NCI-H446 (cell line): ENCODE measurements around the gene RLN3.
"Not testable (repeated sequence)": the region's sequence is repeated elsewhere in the genome, so short reads cannot be mapped to it uniquely, and the experiment has no call there.

ENCODE experiments used
- DNase-seq, 2 experiments: peaks; one replicate each; lab custom pipeline; 2025; lab: John Stamatoyannopoulos, UW

RLN3 gene

DNA sequence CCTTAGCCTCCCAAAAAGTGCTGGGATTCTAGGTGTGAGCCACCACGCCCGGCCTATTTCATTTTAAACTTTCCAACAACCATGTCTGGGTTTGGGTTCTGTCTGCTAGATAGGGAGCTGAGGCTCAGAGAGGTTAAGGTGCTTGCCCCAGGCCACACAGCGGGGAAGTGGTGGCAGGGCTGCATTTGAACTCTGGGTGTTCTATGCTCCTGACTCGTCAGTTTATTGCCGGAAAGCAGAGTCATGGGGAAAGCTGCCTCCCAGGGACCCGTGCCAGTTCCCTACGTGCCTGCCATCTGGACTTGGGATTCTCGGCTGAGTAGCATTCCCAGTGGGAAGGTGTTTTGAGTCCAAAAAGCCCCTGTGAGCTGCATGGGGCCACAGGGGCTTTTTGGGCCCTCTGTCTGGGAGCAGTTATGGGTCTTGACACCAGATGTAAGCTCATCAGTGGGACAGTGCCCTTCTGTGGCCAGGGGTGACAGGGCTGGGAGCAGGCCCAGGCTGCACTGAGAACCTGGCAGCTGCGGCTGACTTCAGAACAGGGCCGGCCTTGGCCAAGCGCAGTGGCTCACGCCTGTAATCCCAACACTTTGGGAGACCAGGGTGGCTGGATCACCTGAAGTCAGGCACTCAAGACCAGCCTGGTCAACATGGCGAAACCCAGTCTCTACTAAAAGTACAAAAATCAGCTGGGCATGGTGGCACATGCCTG lies 32.8 kb upstream of the RLN3 start:
- peak; percentile 82 to 89 for DNase-seq

DNA sequence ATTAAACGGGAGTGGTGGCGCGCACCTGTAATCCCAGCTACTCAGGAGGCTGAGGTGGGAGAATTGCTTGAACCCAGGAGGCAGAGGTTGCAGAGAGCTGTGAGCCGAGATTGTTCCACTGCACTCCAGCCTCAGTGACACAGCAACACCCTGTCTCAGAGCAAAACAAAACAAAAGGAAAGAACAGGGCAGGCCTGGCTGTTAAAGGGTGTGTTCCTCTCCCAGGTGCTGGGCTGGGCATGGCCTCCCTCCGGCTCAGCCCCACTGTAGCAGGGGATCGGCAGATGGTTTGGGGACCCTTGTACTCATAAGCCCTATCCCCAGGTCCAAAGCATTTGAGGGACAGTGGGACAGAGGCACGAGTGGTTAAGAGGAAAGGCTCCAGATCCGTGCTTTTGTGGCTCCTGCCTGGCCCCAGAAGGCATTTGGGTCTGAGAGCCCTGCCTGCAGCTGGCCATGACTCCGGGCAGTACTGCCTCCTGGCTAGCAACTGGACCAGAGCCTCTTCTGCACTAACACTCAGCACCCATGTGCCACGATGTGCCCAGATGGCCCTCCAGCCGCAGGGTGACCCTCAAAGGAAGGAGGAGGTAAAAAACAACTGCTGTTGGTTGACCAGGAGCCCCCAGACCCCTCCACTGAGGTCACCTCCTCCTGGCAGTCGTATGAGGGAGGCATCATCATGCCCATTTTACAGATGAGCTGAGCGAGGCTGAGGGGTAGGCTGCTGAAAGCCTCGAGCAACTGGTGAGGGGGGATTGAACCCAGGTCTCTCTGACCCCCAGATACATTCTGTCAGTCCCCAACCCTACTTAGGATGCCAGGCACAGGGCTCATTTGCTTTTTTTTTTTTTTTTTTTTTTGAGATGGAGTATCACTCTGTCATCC lies 31.8 kb upstream of the RLN3 start:
- DNase-seq = no peak

DNA sequence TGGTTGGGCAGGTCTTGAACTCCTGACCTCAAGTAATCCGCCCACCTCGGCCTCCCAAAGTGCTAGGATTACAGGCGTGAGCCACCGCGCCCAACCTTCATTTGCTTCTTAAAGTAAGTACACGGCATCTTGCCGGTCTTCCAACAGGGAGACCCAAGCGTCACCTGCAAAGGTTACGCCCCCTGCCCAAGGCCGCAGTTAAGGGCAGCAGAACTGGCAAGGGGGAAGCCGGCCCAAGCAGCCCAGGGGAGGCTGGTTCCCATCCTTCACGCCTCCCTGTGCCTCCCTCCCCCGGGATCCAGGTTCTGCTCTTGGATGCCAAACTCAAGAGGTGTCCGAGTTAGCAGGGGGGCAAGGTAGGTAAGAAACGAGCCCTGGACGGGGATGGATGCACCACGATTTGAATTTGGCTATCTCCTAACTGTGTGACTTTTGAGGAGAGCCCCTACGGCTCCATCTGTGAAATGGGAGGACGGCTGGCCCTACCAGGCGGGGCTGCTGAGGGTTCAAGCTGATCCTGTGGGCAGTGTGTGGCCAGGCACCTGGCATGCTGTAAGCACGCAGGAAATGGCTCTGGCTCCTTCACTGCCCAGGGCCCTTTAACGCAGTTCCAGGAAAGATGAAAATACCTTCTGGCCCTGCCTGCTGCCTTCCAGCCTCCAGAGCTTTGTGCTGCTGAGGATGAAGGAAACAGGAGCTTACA lies 30.9 kb upstream of the RLN3 start:
- DNase-seq = no peak

DNA sequence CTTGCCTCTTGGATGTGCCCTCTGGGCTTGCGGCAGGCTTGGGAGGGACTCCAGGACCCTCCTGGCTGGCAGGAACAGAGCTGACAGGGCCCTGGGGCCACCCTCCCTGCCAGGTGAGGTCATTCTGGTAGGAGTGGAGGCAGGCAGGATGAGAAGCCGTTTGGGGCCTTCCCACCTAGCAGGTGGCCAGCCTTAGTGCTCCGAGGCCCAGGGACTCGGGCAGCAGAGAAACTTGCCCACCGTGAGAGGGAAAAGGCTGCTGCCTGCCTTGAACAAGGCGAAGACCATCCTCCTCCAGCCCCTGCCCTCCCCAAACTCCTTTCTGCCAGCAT lies 30.4 kb upstream of the RLN3 start:
- DNase-seq = no peak

DNA sequence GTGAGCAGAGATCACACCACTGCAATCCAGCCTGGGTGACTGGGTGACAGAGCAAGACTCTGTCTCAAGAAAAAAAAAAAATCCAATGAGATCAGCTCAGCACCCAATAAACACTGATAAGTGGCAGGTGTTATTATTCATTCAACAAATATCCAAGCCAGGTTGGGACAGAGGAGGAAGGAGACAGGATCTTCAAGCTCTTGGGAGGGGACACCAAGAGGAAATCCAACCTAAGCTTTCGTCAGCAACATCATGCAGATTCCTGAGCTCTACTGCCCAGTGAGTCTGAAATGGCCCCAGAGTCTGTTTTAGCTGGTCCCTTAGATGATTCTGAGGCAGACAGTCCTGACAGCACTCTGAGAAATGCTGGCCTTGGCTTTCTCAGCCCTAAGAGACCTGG lies 29.5 kb upstream of the RLN3 start:
- DNase-seq = no peak

DNA sequence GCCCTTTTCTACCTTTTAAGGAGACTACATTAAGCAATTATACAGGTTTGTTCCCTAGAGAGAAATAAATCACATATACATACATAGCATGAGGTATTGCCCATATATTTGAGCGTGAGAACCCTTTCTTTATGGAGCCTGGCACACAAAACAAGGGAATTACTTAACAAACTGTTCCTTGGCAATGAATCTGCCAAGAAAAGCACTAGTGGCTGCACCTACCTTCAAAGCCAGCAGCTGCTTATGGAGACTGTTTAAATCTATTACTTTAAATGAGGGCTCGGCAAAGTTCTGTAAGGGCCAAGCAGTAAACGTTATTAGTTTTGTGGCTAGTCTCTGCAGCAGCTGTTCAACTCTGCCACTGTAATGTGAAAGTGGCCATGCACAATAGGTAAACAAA lies 28.9 kb upstream of the RLN3 start:
- no peak for DNase-seq

DNA sequence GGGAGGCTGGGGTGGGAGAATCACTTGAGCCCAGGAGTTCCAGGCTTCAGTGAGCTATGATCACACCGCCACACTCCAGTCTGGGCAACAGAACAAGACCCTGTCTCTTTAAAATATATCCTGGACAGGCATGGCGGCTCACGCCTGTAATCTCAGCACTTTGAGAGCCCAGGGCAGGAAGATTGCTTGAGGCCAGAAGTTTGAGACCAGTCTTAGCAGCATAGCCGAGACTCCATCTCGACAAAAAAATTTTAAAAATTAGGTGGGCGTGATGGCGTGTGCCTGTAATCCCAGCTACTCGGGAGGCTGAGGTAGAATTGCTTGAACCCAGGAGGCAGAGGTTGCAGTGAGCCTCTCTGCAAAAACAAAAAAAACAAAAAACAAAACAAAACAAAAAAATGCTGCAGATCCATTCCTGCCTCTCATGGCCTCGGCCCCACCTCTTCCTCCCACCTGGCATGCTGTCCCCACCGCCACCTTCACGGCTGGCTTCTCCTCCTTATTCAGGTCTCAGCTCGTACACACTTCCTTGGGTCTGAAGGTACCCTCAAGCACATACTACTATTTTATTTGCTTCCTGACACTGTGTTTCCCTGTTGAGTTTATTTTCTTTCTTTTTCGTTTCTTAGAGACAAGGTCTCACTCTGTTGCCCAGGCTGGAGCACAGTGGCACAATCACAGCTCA lies 27.1 kb upstream of the RLN3 start:
- no peak for DNase-seq

DNA sequence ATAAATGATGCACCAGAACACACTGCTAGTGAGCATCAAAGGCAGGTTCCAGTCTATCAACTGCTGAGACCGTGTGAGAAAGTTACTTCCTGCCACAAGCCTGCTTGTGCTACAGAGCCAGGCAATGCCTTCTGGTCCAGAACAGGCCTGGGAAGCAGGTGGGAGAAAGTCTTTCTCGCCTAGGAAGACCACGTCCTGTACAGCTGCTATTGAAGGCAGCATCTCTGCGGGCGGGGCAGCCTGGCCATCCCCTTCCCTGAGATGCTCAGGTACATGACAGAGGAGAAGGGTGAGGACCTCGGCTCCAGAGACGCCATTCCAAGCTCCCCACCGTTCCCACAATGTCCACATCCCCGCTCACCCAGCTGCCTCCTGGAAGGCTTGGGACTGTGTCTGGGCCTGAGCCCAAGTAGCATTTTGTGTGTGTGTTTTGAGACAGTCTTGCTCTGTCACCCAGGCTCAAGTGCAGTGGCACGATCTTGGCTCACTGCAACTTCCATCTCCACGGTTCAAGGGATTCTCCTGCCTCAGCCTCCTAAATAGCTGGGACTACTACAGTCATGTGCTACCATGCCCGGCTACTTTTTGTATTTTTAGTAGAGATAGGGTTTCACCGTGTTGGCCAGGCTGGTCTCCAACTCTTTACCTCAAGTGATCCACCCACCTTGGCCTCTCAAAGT lies 25.2 kb upstream of the RLN3 start:
- DNase-seq = no peak

DNA sequence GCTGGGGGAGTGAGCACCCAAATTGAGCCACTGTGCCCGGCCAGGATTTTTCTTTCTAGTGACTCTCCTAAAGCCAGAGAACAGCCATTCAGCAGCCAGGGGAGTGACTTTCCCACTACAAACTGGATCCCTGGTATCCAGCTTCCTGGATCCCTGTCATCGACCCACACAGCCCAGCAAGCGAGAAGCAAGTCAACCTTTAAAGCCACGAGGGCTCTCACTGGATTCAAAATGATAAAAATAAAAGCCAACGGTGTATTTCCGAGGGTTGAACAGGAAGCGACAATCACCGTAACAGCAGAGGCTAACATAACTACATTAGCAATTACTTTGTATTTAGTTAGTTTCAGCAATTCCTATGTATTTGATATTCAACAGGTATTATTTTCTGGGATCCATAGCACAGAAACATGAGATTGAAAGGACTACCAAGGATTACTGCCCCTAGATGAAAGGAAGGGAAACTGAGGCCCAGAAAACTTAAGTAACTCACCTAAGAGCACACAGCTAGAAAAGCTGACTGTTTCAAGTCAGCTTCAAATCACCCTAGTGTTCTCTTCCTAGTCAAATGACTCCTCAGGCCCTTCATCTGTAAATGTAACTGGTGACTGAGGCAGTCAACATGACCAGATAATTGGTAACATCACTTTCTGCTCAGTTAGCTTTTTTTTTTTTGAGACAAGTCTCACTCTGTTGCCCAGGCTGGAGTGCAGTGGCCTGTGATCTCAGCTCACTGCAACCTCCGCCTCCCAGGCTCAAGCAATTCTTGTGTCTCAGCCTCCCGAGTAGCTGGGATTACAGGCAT lies 24.5 kb upstream of the RLN3 start:
- no peak for DNase-seq

DNA sequence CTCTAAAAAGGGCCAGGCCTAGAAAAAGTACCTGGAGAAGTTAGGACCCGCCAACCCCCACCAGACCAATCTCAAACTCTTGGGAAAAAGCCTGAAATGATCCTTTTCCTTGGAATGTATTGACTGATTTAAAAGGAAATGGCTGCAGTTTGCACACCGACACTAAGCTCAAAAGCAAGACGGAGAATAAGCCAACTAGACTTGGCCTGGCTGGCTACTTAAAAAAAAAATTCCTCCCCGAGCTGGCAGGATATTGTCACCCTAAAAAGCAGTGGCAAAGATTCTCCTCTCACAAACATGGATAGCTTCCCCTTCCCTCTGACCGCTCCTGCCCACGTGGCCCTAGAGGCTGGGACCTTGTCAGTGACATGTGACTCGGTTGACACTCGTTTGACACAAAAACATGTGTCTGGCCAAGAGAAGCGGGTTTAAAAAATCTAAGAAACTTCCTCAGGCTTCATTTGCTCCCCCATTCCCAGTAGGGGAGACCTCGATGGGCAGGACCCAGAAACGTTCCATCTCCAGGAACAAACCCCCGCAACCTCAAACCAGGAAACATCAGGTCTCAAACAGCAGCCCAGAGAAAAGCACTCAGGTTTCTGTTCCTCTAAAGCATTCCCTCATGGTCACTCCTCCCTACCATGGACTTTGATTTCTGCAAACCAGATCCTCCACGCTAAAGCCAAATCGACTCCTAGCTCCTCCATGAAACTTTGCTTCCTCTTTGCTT lies 23.2 kb upstream of the RLN3 start:
- DNase-seq = no peak

DNA sequence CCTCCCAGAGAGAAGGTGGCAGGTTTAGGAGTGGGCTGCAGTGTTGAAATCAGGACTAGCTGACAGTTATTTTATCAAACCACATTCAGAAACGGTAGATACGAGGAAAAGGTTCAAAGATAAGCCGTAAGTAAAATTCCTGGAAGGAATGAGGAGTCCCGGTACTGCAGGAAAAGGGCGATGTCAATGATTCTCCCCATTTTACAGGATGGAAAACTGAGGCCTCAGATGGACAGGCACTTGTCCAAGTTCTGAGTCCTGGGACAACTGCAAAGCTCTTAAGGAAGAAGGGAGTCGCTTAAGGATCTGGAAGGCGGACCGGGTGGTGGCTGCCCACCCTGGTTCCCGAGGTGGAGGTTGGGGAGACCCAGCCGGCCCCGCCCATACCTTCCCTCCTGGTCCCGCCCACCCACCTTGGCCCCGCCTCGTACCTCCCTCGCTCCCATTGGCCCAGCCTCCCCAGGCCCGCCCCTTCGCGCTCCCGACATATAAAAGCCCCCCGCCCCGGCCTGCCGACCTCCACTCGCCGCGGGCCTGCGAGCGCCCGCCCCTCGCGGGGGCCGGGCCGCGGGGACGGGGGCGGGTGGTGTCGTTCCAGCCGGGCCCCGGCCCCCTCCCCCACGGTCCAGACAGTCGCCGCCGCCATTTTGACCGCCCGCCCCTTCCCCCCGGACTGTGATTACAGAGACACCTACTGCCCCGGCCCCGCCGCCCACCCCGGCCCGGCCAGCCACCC lies 22.4 kb upstream of the RLN3 start:
- peak; percentile 71 to 85 for DNase-seq

DNA sequence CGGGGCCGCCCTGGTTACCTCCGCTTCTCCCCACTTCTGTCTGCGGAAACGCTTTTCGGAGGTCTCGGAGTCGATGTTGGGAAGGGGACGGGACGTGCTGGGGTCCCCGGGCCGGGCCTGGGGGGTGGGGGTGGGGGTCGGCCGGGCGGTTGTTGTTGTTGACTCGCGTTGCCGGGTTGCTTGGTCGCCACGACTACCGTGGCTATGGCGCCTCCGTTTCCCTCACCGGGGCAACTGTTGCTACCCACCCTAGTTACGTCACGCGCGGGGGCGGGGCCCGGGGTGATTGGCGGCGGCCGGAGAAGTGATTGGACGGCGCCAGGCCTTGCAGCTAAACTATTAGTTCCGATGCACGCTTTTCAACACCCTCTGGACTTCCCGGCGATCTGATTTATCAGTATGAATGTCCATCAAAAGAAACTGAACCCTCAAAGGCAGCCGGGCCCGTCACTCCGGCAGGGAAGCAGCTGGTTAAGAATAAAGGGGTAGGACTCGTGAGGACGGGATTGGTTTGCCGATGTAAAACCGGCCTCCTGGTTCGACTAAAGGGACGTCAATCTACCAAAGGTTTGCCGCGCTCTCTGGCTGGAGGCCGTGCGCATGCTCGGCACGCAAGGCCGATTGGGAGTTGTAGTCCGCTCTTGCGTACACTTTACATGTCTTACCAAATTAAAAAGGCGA lies 21.7 kb upstream of the RLN3 start, which contains the start of gene RFX1:
Gene RFX1, minus strand, starts transcription at position 236 of the 681 bp plus-strand sequence. CDS start 12,477 bp downstream, outside the sequence.
- DNase-seq = peak; percentile 99 to 100

DNA sequence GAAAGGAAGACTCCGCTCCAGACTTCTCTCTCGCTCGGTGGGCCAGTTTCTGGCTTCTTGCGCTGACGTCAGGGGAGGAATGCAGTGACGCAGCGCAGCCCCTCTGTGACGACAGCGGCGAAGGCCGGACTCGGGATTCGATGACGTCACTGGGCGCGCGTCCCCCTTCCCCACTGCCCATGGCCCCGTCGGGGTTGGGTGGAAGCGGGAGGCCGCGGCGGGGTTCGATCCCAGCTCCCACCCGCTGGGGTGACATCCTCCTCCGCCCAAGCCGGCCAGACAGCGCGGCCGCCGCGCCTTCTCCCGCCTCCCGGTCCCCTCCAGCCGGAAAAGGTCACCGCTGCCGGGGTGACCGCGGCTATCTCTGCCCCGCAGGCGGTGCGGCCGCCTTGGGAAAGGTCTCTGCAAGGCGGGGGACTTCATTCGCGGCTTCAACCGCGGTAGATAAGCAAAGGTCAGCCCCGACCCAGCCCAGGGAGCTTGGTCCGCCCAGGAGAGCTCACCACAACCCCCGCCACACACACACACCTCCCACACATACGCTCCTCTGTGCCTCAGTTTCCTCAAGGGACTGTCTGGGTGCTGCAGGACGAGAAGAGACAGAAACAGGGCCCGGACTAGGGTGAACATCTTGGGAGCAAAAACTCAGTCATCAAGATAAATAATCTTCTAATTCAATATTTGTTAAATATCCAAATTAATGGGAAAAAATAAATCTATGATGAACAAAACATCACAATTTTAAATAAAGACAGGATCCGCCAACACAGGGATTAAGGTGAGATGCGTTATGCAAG lies 21.0 kb upstream of the RLN3 start:
- peak in 1 of 2 experiments; percentile 98 for DNase-seq

DNA sequence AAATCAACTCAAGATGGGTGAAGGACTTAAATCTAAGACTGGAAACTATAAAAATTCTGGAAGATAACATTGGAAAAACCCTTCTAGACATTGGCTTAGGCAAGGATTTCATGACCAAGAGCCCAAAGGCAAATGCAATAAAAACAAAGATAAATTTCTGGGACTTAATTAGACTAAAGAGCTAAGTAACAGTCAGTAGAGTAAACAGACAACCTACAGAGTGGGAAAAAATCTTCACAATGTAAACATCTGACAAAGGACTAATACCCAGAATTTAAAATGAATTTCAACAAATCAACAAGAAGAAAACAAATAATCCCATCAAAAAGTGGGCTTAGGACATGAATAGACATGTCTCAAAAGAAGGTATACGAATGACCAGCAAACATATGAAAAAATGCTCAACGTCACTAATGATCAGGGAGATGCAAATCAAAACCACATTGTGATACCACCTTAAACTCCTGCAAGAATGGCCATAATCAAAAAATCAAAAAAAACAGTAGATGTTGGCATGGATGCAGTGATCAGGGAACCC lies 15.5 kb upstream of the RLN3 start:
- DNase-seq = no peak

DNA sequence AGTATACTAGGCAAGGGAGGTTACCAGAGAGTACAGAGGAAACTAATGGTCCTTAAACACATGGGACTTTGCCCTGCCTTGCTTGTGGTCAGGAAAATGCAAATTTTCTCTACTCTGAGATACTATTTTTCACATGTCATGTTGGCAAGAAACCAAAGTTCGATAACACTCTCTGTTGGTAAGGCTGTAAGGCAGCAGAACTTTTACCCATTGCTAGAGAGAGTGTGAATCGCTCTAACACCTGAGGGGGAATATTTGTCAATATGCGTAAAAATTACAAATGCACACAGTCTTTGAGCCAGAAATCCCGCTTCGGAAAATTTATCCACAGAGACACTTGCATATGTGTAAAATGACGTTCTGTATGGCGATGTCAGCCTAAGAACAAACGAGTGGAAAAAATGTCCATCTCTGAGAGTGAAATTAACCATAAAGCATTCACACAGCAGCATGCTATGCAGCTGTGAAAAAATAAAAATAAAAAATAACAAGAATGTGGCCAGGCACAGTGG lies 12.4 kb upstream of the RLN3 start:
- DNase-seq = no peak

DNA sequence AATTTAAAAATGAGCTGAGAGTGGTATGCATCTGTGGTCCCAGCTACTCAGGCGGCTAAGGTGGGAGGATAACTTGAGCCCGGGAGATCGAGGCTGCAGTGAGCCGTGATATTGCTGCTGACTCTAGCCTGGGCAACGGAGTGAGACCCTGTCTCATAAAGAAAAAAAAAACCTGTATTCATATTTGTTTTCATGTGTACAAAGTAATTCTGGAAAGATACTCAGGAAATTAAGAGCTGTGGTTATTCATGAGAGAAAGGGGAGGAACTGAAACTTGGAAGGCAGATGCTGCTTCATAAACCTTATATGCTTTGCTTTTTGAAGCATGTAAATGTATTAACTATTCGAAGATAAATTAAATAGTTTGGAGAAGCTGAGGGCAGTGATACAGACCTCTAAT lies 8.8 kb upstream of the RLN3 start:
- DNase-seq = no peak

DNA sequence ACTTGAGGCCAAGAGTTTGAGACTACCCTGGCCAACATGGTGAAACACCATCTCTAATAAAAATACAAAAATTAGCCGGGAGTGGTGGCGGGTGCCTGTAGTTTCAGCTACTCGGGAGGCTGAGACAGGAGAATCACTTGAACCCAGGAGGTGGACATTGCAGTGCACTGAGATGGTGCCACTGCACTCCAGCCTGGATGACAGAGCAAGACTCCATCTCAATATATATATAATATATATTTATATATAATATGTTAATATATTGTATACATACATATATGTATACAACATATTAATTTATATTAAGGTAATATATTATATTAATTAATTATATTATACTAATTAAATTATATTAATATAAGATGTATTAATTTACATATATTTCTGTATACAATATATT lies 8.2 kb upstream of the RLN3 start:
- not testable (repeated sequence) for DNase-seq
